AG08396 (cell line): ENCODE measurements around the gene BRAF.
"Not testable (repeated sequence)": the region's sequence is repeated elsewhere in the genome, so short reads cannot be mapped to it uniquely, and the experiment has no call there.

ENCODE experiments used
- DNase-seq: peaks from one replicate; pipeline ENCODE4 v3.0.0; 2012; ENCODE audit warnings: low spot score, mixed read lengths

BRAF gene

DNA sequence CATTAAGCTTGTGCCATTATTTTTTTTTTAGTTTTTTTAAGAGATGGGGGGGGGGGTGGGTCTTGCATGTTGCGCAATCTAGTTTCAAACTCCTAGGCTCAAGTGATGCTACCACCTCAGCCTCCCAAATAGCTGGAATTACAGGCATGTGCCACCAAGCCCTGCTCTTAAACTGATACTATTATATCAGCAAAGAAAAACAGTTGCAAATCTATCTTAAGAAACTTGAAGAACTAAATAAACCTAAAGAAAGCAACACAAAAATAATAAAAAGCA, 47.5 kb downstream of the BRAF start:
- no peak for DNase-seq

DNA sequence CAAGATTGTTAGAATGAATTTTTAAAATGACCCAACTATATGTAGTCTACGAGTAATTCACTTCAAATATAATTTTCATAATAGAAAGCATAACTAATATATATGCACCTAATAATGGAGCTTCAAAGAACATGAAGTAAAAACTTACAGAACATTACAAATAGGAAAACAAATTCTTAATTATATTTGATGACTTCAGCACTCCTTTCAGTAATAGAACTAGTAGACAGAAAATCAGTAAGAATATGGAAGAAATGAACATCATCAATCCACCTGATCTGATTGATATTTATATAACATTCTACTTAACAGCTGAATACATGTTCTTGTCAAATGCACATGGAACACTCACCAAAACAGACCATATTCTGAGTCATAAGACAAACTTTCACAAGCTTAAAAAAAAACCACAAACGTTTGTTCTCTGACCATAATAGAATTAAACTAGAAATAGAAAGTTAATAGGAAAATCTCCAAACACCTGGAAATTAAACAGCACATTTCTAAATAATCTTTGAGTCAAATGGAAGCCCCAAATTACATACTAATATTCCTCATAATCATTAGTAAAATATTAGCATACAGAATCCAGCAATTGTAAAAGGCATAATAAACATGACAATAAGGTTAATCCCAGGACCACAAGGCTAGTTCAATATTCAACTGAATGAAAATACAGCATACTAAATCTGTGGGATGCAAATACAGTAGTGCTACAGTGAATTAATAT, 48.0 kb downstream of the BRAF start:
- peak; percentile 8 for DNase-seq

DNA sequence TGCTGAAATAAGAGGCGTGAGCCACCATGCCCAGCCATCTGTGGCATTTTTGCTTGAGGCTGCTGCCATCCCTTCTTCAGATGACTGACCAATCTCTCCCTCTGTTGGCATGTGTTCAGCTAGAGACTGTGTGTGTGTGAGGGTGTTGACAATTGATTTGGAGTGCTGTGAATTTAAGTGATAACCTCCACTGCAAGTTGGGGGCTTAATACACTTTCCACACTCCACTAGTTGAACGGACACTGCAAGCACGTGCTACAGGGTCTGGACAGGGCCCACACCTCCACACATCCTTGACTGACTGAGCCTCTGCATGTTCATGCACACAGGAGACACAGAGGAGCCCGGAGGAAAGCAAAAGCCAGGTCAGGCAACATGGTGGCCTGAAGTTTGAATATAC, 51.3 kb downstream of the BRAF start:
- DNase-seq = no peak

DNA sequence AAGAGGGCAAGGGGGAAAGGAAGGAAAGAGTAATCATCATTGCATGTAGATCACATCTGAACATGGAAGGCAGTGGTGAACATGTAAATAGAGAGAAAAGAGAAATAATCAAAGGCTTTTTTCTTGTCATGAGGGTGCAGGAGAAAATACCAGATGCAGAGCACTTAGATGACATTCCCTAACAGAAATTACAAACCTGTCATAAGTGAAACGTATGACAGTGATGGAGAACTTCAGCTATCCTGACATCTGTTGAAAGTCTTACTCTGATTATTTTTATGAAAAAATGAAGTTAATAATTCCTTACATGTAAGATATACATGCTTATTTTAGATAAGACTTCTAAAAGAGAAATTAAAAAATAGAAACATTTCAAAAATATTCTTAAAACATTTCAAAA, 54.7 kb downstream of the BRAF start:
- no peak for DNase-seq

DNA sequence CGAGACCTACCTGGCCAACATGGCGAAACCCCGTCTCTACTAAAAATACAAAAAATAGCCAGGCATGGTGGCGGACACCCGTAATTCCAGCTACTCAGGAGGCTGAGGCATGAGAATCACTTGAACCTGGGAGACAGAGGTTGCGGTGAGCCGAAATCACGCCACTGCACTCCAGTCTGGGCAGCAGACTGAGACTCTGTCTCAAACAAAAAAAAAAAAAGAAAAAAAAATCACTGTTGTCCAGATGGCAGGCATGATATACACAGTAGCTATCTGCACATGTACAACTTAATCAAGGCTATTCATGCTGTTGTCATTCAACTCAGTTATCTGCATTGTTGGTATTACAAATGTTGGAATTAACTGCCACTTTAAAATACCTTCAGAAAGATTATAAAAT, 55.3 kb downstream of the BRAF start:
- no peak for DNase-seq

DNA sequence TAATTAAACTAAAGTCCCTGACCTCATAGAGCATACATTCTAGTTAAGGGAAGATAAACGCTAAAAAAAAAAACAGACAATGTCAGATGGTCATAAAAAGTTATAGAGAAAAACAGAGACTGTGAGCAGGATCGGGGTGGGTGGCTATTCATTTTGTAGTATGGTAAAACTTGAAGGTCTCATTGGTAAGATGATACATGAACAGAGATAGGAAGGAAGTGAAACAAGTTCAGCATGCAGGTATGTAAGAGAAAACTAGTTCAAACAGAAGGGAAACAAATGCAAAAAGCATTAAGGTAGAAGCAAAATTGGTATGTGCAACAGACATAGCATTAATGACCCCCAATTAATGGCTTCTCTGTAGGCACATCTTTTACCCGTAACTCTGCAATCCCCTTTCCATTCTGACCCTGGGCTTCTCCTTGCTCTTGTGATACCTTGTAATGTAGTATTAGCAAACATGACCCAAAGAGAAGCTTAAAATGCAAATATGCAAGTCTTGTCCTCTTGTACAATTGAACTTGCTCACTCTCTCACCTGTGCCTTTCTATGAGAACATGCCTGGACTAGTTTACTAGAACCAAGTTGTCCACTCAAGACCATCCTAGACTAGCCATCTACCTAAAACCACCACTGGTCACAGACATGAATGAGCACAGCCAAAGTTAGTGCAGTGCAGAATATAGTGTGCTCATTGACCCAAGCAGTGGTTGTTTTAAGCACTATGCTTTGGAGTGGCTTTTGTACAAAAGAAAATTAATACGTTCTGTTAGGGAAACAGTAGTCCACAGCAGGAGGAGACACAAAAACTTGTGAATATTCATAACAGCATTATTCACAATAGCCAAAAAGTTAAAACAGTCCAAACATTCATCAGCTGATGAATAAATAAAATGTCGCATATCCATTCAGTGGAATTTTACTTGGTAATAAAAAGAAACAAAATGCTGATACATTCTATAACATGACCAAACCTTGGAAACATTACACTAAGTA, 57.0 kb downstream of the BRAF start:
- no peak for DNase-seq

DNA sequence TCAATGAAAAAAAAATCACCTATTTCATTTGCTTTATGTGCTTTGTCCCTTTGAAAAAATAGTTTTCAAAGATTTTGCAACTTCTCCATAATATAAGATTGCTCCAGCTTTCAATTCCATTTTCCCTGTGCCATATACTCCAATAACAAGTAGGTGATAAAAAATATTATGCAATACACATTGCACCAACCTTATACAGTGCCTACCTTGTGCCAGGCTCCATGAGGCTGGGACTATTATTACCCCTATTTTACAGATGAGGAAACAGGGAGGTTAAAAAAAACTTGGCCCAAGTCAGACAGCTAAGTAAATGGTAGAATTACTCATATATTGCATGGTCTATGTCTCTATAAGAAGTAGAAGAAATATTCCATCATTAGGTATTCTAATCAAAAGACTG, 57.8 kb downstream of the BRAF start:
- DNase-seq = no peak

DNA sequence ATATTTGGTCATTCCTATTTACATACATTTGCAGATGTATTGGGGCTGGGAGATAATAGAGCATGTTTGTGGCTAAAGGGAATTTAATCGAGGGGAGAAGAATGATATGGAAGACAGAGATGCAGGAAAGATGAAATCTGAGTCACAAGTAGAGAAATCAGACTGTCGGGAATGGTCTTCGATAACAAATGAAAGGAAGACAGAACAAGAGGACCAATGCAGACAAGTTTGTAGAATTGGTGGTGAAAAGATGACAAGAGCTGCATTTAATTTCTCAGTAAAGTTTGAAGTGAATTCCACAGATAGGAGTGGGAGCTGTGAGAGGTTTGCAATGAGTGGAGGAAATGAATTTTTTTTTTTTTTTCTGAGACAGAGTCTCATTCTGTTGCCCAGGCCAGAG, 60.0 kb downstream of the BRAF start:
- DNase-seq = no peak

DNA sequence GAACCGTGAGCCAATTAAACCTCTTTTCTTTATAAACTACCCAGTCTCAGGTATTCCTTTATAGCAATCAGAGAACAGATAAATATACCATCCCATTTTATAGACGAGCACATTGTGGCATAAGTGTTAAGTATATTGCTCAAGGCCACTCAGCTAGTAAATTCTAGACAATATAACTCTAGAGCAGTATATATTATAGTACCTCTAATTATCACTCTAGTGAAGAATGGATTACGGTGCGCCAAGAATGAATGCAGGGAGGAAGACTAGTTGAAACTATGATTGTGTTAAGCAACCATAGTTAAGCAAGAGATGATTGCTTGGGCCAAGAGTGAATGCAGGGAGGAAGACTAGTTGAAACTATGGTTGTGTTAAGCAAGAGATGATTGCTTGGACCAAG, 60.9 kb downstream of the BRAF start:
- no peak for DNase-seq

DNA sequence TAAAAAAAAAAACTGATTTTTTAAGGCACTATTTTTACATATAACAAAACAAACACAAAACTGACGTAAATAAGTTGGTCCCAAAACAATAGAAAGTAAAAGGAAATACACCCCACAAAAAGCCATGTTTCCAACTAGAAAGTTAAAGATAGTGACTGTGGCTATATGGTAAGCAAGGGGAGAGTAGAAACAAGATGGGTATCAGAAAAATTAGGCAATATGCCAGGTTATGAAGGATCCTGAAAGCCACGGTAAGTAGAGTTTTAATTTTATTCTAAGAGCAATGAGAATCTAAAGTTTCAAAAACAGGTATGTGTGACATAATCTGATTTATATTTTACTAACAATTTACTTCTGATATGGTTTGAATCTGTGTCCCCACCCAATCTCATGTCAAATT, 61.5 kb downstream of the BRAF start:
- DNase-seq = no peak

DNA sequence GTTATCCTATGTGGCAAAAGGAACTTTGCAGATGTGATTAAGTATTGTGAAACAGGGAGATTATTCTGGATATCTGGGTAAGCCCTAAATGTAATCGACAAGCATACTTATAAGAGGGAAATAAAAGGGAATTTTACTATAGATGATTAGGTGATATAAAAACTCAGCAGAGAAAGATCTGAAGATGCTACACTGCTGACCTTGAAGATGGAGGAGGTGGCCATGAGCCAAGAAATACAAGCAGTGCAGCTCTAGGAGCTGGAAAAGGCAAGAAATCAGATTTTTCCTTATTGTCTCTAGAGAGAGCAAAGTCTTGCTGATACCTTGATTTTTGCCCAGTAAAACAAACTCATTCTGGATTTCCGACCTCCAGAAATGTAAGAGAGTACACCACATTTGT, 67.7 kb downstream of the BRAF start:
- no peak for DNase-seq

DNA sequence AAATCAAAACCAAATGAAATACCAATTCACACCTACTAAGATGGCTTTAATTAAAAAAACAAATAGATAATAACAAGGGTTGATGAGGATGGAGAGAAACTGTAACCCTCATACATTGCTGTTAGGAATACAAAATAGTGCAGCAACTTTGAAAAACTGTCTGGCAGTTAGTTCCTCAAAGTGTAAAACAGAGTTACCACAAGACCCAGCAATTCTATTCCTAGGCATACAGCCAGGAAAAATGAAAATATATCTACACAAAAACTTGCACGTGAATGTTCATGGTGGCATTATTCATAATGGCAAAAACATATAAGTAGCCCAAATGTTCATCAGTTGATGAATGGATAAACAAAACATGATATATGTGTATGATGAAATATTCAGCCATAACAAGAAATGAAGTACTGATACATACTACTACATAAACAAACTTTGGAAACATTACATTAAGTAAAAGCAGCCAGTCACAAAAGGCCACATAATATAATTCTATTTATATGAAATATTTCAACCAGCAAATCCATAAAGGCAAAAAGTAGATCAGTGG, 83.5 kb downstream of the BRAF start:
- DNase-seq = no peak

DNA sequence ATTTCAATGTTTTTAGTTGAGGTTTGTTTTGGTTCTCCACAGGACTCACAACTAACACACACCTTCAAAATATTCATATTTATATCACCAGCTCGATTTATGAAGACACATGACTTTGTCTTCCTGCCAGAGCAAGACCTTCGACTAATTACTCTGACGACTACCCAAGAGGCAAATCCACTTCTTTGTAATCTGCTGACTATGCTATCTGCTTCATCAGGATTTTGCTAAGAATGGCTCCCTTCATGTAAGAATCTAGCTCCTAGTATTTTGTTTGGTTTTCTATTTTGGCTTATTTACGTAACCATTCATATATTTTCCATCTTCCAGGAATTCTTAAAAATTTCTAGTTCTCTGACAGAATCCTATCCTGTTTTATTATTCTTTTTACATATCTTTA, 93.0 kb downstream of the BRAF start:
- no peak for DNase-seq

DNA sequence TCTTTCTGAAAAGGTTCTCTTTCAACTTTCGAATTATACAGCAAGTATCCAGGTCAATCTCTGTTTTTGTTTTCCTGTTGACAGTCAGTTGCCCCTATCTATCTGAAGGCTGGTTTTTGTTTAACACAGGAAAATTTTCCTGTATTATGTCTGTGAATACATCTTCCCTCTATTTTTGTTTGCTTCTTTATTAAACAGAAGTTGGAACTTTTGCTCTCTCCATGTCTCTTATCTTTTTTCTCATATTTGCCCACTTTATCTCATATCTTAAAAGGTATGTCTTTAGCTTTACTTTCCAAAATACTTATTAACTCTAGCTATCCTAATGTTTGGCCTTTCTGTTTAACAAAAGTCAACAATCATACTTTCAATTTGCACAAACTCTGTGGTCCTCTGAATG, 95.0 kb downstream of the BRAF start:
- no peak for DNase-seq

DNA sequence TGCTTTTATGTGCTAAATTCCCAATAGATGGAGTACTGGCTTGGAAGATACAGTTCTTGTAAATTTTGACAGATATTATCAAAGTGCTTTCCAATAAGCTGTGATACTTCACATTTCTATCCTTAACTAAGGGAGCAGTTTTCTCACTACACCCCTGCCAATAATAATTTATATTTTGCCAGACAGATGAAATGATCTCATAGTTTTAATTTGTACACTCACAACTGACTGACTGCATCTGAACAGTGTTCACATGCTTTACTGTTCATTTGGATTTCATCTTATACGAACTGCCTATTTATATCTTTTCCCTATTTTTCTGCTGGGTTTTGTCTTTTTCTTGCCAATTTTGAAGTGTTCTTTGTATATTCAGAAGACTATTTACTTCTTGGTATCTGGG, 96.0 kb downstream of the BRAF start:
- no peak for DNase-seq

DNA sequence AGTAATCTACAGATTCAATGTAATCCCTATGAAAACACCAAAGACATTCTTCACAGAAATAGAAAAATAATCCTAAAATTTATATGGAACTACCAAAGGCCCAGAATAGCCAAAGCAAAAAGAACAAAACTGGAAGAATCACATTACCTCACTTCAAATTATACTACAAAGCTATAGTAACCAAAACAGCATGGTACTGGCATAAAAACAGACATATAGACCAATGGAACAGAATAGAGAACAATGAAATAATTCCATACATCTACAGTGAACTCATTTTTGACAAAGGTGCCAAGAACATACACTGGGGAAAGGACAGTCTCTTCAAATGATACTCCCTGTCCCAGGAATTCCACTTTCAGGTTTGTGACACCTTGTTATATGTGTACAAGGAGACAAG, 107.3 kb downstream of the BRAF start:
- not testable (repeated sequence) for DNase-seq

DNA sequence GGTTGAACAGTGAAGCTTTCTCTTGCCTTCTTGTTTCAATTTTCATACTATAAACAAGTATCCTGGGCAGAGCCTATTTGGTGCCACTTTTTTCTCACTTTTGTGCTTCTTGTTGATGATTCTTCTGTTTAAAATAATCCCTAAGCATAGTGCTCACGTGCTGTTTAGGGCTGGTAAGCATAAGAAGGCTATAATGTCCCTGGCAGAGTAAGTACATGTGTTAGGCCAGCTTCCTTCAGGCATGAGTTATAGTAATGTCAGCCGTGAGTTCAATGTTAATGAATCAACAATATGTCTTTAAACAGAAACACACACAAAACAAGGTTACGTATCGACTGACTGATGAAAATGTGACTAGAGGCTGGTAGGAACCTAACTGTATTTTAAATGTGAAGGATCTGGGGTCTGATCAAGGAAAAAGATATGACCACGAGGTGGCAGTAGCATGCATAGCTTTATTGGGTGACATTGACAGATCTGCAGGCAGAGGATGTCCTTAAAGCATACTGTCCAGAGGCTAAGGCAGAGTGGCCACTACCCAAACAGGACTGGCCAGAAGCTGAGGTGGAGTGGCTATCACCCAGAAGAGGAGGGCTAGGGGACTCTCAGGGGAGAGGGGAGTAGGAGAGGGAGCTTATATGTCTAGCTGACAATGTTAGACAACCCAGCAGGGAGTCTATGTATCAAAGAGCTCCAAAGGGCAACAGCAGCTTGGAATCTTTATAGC, 113.7 kb downstream of the BRAF start:
- peak; percentile 41 for DNase-seq

DNA sequence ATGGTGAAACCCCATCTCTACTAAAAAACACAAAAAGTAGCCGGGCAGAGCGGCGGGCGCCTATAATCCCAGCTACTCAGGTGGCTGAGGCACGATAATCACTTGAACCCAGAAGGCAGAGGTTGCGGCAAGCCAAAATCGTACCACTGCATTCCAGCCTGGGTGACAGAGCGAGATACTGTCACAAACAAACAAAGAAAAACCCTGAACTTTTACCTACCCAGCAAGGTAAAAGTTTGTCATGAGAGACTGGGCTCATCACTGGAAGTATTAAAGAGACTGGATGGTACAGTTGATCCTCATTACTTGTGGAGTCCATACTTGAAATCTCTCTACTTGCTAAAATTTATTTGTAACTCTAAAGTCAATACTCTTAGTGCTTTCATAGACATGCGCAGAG, 114.3 kb downstream of the BRAF start:
- DNase-seq = no peak

DNA sequence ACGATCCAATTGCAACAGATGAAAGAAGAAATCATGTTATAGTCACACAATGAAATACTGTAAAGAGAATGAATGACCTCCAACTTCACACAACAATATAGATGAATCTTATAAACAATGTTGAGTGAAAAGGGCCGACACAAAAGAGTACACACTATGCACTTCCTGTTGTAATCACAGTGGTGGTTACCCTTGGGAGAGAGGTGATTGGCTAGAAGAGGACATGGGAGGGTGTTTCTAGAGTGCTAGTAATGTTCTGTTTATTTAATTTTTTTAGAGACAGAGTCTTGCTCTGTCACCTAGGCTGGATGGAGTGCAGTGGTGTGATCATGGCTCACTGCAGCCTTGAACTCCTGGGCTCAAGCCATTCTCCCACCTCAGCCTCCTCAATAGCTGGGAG, 145.8 kb downstream of the BRAF start:
- no peak for DNase-seq

DNA sequence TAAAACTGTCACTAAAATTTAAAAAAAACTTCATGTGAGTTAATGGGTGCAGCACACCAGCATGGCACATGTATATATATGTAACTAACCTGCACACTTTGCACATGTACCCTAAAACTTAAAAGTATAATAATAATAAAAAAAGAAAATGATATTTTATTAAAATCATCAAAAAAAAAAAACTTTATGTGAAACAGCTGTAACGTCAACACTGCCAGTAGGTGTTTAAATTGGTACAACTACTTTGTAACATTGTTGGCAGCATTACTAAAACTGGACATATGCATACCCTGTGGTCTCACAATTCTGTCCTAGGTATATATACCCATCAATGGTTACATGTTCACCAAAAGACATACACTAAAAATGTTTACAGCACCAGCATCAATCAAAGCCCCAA, 146.2 kb downstream of the BRAF start:
- no peak for DNase-seq

DNA sequence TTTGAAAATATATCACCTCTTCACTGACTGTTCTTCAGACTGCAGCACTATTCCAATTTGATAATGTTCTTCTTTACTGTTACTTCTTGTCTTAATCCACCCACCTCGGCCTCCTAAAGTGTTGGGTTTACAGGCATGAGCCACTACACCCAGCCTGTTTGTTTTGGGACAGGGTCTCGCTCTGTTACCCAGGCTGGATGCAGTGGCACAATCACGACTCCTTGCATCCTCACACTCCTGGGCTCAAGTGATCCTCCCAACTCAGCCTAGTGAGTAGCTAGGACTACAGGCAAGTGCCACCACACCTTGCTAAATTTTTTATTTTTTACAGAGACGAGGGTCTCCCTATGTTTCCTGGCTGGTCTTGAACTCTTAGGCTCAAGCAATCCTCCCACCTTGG, 150.4 kb downstream of the BRAF start:
- DNase-seq = no peak

DNA sequence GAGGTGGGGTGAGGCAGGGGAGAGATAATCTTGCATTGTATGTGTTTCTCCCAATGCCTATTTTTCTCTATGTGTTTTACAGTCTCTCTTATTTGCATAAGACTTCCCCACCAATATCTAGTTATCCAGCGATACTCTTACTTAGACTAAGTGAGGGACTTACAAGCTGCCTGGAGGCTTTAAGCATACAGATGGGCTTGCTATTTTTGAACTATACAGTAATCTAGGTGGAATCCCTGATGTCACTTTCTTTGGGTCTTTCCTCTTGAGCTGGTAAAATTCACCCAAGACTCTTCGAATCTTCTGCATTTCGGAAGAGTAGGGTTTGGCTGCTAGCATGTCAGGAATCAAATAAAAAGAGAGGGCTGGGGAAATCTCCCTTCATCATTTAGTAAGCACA, 151.6 kb downstream of the BRAF start:
- no peak for DNase-seq

DNA sequence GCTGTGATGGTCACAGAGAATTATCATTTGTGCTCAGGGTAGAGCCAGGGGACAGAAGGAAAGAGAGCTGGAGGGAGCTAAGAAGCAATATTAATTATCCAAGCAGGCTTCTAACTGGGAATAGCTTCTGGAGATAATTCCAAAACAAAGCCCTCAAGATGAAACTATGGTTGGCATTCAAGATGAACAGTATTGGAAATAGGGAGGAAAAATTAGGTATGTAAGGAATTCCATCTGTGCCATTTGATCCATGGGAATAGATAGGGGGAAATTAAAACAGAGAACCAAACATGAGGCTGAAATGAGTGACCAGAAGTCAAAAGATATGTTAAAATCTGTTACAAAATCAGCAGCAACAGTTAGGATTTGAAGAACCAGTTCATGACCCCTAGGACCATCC, 152.9 kb downstream of the BRAF start:
- DNase-seq = no peak
